ENCODE results near the gene CLN6.
A peak's percentile ranks its signal among the peaks of the same experiment; 100 is the strongest.
"Not testable (repeated sequence)": the region's sequence is repeated elsewhere in the genome, so short reads cannot be mapped to it uniquely, and the experiment has no call there.

Gene CLN6

DNA sequence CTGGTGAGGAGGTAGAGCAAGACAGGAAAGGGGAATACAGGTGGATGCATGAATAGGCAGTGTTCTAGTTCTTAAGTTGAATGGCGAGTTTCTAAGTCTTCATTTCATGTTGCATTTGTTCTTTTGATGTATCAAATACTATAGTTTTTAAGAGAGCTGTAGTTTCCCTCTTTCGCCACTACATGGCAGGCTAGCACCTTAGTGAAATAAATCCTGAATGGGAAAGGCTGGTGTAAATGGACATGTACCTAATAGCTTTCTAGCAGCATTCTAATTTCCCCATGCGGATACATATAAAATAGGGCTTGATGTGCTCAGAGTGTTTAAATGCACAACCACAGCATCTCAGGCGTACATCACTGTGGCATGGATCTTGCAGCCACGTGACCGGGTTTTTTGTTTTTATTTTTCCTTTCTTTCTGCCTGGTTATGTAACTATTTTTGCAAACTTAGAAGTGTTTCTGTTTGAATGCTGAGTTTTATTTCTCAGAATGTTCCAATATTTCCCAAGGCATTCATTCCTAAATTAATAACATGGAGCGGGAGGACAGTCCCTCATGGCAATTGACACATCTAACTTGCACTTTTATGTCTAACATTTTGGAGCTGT lies 23.5 kb upstream of the CLN6 start:
- peak; percentile 79 to 88 for DNase-seq

DNA sequence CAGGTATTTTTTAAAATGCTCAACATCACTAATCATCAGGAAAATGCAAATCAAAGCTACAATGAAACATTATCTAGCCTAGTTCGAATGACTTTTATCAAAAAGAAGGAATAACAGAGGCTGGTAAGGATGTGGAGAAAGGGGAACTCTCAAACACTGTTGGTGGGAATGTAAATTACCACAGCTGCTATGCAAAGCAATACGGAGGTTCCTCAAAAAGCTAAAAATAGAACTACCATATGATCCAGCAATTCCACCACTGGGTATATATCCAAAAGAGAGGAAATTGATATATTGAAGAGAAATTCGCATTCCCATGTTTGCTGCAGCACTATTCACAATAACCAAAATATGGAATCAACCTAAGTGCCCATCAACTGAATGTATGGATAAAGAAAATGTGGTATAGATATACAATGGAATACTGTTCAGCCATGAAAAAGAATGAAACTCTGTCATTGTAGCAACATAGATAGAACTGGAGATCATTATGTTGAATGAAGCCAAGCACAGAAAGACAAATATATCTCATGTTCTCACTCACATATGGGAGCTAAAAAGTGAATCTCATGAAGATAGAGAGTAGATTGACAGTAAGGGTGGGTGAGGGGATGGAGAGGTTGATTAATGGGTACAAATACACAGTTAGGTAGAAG lies 19.7 kb upstream of the CLN6 start:
- DNase-seq = peak; percentile 75 to 76

DNA sequence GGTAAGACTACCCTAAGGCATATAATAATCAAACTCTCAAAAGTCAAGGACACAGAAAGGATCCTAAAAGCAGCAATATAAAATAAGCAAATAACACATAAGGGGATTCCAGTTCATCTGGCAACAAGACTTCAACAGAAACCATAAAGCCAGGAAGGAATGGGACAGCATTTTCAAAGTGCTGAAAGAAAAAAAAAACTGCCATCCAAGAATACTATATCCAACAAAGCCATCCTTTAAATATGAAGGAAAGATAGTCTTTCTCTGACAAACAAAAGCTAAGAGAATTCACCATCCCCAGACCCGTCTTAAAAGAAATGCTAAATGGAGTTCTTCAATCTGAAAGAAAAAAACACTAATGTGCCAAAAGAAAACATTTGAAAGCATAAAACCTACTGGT lies 14.7 kb upstream of the CLN6 start:
- no peak for DNase-seq

GRCh38 chr15:68241088-68241935 lies 11.8 kb upstream of the CLN6 start:
- DNase-seq = no peak

DNA sequence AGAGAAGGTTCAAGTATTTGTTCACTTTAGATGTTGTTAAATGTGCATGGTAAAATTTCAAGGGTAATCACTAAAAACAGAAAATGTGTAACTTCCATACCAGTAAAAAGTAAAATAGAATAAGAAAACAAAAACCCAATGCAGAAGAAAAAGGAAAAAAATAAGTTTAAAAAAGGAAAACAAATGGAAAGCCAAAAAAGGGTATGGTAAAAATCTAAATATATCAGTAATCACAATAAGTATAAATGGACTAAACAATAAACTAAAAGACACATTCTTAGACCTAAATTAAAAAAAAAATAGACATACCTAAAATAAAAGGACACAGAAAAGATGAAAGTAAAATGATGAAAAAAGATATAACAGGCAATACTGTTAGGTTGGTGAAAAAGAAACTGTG lies 9.5 kb upstream of the CLN6 start:
- DNase-seq = no peak

DNA sequence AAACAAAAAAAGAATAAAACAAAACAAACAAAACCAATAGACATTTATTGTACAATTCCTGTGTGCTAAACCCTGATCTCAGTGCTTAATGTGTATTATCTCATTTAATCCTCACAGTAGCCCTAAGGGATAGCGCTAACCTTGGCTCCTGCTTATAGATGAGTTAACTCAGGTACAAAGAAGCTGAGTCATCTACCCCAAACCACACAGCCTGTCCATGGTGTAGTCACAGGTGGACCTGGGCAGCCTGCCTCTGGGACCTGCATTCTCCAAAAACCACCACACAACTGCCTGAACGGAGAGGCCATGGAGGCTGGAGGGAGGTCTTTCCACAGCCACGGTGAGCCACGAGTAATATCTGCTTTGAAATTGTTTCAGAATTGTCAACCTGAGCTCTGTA lies 5.5 kb upstream of the CLN6 start:
- no peak for DNase-seq

DNA sequence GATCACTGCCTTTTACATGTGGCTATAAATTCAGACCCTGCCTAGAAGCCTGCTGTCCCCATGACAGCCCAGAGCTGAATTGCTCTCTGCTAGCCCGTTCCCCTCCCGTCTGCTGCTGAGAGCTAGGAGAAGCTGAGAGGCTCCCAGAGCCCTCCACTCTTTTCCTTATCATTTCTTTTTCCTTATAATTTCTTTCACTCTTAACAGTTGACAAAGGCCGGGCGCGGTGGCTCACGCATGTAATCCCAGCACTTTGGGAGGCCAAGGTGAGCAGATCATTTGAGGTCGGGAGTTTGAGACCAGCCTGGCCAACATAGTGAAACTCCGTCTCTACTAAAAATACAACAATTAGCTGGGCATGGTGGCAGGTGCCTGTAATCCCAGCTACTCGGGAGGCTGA lies 5.0 kb upstream of the CLN6 start:
- not testable (repeated sequence) for DNase-seq

DNA sequence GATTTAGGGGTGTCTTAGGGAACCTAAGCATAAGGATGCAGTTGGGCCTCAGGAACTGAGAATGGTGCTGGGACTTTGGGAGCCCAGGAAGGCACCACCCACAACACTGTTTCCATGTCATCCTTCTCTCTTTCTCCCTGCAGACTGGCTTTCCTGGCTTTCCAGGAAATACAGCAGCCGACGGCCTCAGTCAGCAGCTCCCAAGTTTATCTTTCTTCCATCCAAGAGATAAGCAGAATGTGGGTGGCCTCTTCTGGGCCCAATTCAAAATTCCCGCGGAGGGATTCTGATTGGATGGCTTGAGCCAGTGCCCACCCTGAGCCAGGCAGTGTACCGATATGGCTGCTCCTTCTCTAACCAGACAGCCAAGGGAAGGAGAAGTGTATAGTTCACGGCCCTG lies 4.5 kb upstream of the CLN6 start:
- DNase-seq = no peak

GRCh38 chr15:68232937-68233336 lies 3.4 kb upstream of the CLN6 start:
- peak; percentile 21 to 71 for DNase-seq

- peak; percentile 67 to 71 for DNase-seq
These were observed 2.9 kb upstream of the CLN6 start for GRCh38 chr15:68232449-68232848.

DNA sequence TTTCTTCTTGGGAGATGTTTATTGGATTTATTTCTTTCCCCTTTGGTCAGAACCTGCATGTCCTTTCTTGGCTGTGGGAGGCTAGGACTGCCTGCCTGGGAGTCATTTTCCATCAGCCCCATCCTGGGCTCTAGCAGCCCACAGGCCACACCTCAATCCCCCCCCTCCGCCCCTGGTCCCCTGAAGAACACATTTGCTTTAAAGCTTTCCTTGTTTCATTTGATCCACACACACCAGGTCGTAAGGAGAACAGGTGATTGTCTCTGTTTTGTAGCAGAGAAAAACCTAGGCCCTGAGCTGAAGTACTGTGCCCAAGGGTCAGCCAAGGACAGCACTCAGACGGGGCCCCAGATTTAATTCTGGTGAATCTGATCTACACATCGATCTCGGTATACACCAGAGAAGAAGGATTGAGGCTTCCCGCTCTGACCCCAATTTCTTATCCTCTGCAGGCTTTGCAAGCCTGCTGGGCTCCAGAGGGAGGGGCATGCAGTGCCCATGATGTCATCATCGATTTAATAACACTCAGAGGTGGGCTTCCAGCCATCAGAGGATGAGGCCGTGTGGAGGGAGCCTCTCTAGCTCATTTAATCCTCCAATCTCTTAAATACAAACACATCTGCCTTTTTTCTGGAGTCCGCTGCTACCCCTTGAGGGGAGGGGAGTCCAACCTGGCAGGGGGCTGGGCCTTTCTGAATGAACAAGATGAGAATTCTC lies 1.7 kb upstream of the CLN6 start:
- no peak for DNase-seq

DNA sequence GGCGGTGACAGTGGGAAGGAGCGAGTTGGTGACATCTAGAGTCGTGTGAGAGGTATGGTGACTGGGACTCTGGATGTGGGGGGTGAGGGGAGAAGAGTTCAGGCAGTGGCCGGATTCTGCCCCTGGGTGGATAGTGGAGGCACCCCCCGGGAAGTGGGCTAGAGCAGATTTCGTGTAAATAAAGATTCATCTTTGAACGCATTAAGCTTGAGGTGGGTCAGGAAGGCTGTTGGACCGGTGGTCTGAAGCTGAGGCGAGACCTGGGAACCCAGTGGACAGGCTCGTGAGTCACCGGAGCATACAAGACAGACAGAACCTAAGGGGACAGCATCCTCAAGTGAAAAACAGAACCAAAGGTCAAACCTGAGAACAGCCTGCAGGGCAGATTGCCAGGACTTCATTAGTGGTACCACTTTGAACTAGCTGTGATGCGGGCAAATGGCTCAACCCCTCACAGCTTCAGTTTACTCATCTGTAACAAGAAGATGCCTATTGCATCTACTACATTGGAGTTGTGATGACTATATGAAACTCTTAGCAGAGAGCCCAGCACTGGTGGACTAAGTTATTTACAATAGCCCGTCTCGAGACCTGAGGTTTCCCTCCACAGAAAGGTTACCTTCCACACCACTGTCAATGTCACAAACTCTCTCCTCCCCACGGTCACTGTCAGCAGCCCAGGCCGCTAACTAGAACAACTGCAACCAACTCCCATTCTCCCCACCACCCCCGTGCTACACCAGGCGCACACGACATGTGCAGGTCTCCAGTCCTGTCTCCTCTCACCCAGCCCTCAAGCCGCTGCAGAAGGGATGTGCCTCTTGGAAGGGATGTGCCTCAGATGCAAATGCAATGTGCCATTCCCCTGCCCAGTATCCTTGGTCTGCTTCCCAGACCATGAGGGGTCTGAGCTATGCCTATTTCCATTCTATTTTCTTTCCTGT lies 901 bp upstream of the CLN6 start:
- no peak for DNase-seq

DNA sequence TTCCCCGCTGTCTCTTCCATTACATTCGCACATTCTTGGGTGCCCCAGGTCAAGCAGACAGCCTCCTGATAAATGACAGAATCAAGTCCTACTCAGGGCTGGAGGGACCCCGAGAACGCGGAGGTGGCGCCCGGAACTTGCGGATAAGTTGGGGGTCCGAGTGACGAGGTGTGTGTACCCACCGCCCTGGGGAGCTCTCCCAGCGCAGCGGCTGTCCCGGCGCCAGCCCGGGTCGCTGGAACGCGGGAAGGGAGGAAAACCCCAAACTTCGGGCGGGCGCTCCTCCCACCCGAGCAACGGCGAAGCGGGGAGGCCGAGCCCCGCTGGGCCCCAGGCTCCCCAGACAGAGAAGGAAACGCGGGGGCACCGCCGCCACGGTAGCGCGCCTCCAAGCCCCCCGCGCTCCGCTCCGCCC lies 550 bp downstream of the CLN6 start:
- no peak for DNase-seq

- DNase-seq = peak; percentile 14 to 33
These were observed 1.2 kb downstream of the CLN6 start for GRCh38 chr15:68228143-68228970.

GRCh38 chr15:68227643-68228142 lies 1.8 kb downstream of the CLN6 start:
- no peak for DNase-seq

DNA sequence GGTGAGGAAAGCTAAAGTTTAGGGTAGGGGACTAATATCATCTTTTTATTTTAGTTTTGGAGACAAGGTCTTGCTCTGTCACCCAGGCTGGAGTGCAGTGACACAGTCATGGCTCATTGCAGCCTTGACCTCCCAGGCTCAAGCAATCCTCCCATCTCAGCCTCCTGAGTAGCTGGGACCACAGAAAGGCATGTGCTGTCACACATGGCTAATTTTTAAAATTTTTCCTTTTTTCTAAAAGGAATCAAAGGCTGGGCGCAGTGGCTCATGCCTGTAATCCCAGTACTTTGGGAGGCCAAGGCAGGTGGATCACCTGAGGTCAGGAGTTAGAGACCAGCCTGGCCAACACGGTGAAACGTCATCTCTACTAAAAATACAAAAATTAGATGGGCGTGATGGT lies 4.1 kb downstream of the CLN6 start:
- DNase-seq = not testable (repeated sequence)

- DNase-seq = no peak
These were observed 4.8 kb downstream of the CLN6 start for GRCh38 chr15:68224546-68225250.

- no peak for DNase-seq
These were observed 5.4 kb downstream of the CLN6 start for GRCh38 chr15:68224108-68224507.

GRCh38 chr15:68223171-68223570 lies 6.4 kb downstream of the CLN6 start:
- no peak for DNase-seq

- not testable (repeated sequence) for DNase-seq
These were observed 7.1 kb downstream of the CLN6 start for GRCh38 chr15:68222432-68222743.

Measured in inflammatory macrophage (primary cell).